CD4-positive, alpha-beta T cell treated with Interleukin-4 for 4 hours (primary cell): ENCODE measurements around the gene HOXD12.

Experiments
- DNase-seq: peaks from one replicate; pipeline ENCODE4 v3.0.0-alpha.2; 2020

HOXD12 gene

DNA sequence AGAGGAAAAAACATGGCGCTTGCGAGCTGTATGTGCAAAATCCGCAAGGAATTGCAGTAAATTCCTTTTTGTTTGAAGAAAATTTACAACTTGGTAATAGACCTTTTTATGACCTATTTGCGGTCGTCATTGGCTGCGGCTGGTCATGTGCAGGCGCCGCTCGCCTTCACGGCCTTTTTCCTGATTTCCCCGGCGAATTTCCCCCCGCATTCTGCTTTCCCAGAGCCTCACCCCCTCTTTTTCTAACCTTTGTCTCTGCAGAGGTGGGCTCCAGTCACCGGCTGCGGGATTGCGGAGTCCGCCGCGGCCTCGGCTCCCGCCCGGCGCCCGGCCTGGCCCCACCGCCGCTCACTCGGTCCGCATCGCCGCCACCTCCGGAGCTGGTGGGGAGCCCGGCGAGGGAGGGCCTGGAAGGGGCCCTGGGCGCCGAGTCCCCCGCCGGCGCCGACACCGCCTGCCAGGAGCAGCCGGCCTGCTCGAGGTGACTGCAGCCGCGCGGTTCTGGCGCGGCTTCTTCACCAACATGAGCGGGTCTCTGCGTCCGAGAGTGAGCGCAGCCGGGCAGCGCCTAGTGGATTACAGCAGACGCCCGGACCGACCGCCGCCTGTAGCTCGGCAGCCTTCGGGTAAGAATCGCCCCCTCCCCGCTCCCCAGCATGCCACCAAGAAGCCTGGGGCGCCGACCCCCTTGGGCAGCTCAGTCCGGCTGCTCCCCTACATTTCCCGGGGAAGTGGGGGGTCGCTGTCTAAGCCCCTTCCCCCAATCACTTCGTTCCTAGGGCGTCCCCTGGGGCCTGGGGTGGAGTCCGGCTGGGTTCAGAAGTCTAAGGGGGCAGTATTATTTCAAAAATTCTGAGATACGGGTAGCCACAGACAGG is 37.0 kb downstream of the HOXD12 start:
- DNase-seq = no peak

DNA sequence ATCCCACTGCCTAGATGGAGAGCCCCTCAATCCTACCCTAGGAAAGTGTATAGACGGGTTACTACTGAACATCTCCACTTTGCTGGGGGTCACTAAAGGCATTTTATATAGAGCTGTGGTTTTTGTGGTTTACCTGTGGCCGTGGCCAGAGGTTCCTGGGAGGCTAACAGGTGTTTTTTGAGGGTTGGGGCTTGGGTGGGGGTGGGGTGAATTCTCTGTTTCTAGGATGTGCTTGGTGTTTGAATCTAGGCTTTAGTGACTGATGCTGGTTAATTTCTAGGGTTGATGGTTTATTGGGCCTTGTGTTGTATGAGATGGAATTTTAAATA is 37.6 kb downstream of the HOXD12 start:
- no peak for DNase-seq

DNA sequence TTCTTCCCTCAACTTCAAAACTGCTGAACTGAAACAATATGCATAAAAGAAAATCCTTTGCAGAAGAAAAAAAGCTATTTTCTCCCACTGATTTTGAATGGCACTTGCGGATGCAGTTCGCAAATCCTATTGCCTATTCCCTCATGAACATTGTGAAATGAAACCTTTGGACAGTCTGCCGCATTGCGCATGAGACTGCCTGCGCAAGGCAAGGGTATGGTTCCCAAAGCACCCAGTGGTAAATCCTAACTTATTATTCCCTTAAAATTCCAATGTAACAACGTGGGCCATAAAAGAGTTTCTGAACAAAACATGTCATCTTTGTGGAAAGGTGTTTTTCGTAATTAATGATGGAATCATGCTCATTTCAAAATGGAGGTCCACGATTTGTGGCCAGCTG is 38.3 kb downstream of the HOXD12 start:
- DNase-seq = no peak

DNA sequence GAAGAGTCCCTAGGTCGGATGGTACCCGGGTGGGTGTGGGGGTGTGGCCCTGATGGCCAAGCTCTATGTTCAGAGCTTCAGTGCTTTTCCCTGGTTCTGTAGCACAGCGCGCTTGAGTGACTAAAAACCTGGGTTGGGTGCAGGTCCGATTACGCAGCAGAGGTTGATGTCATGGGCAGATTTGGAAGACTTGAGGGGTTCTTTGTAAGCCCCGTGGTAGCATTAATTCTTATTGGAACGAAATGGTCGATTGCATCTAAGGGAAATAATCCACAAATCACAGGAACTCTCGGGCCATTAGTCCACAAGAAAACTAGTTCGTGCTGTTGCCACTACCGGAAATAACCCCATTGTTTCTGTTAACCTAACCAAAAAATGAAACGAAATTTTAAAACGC is 38.9 kb downstream of the HOXD12 start:
- no peak for DNase-seq

DNA sequence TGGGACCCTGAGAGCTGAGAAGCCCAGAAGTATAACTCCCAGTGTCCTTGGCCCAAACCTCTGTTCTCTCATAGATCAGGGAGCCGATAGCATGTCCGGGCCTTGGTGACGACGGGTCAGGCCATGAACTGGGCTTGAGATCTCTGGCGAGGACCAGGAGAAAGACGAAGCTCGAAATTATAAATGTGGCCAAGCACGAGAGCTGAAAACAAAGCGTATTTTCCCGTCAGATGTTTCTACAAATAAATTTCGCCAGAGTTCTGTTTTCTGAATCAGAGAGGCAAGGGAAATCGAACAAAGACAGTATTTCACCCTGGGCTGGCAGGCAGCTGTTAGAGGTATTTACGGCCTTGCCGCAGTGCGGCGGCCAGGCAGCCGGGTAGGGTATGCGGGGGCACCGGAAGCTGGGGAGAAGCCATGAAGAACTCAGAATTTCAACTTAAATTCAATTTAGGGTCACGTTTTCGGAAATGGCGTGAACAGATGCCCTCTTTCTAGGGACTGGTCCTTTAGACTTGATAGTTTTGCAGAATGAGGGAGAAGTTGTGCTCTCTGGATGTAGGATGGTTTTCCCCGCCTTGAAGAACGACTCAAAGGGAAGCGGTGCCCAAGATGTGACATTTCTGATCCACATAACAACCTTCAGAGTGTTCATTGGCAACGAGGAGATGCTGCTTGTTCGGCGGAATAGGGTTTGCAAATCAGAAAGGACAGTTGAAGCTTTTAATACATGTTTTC is 39.5 kb downstream of the HOXD12 start:
- DNase-seq = no peak

DNA sequence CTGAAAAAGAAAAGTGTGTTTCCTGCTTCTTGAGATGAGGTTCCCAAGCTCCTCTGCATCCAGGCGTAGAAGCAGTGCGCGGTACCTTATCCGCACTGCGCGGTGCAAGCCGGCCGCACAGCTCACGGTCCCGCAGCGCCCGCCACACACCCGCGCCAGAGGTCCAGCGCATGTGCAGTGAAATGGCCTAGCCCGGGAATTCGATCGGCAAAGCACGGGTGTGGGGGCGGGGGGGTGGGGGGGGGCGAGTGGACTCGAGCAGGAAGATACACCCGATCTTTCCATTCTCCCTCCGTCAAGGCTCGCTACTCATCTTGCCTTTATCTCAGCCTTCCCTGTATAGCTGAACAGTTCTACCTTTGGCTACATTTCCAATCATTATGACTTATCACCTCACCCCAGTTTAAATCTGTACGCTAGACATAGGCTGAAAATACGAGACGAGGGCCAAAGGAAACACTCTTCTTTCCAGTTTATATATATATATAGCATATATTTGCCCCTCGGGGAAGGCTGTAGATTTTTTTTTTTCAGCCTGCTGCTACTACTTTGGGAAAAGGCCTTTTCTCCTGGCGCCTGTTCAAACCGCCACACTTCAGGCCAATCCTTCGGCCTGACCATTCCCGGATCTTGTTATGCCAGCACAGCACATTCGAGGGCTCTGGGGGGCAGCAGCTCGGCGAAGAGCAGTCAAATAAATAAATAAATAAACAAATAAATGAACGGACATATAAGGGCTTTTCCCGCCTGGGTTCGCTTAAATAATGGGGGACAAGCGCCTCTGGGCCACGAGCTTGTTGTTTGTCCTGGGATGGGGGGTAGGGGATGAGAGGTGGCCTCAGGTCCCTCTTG is 40.3 kb downstream of the HOXD12 start:
- no peak for DNase-seq

DNA sequence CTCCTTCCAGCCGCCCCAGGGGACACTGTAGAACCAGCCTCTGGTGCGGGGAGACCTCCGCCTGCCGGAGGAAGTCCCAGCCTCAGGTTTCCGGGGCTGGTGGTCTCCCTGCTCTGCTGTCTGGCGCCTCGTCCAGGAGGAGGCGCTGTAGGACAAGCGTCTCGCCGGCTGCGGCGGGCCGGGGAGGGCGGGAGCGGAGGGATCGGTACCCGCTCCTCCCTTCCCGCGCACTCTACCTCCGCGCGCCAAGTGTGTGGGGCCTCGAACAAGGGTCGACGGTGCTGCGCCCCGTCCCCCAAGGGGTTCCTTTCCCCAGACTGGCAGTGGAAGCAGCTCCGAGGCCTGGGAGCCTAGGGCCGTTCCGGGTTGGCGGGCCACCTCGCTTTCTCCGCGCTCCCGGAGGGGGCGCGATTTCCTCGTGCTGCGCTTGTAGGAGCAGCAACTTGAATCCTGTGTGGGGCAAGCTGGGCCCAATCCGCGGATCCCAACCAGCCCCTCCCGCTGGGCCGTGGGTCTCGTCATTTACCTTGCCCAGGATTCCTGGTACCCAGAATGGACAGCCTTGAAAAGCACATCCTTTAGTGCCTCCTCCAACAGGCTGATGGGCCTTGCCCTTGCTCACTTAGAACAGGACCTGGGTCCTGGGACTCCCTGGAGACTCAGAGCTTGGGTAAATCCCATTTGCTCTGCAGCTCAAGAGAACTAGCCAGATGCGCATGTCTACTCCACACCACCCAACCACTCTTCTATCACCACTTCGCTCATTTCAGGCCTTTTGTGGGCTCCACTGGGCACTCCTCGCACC is 41.1 kb downstream of the HOXD12 start:
- DNase-seq = peak; percentile 31

DNA sequence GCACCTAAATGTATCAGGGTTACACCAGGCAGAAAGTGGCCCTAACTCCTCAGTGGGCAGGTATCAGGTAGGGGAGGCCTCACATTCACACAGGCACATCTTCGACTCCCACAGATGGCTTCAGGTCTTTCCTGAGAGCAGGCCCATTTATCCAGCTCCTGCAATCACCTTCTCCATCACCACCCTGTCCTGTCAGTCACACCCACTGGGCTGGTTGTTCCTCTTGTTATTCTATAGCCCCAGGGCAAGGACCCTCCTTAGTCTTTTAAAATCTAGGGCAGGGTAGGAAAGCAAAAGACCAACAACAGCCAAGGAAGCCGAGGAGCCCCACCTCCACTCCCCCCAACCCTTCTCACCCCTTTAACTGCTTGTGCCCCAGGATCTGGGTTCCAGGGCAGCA is 42.7 kb downstream of the HOXD12 start:
- DNase-seq = no peak

DNA sequence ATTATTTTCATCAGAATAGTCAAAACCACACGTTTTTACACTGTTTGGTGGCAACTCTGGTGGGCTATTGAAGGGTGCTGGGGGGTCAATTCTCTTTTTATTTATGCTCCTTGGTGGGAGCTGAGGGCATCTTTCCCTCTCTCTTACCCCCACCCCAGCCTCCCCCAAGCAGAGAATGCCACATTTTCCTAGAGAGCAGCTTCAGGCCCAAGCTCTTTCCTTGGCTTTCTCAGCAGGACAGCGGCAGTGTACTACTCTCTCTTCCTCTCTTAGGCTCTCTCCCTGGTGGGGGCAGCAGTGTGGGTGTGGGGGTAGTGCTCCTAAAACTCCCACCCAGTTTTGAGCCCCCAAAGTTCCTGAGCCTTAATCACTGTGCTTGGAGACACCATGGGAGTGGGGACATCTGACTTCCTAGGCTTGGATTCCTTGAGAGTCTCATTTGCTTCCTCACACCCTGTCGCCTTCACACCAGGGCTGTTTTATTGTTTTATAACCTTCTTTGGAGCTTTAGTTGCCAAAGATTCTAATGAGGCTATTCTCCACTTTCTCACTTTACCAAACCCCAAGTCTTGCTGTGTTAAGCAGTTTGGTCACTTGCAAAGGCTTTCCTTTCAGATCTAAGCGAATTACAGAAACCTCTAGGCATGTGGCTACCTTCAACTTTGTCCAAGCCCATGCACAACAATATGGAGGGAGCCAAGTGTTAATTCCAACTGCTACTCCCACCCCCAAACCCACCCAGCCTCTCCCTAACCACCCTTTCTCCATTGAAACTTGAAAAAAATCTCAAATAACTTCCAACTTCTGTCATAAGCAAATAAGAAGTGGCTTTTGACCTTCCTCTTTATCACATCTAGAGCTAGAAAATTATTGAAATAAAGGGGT is 45.7 kb downstream of the HOXD12 start:
- DNase-seq = no peak

DNA sequence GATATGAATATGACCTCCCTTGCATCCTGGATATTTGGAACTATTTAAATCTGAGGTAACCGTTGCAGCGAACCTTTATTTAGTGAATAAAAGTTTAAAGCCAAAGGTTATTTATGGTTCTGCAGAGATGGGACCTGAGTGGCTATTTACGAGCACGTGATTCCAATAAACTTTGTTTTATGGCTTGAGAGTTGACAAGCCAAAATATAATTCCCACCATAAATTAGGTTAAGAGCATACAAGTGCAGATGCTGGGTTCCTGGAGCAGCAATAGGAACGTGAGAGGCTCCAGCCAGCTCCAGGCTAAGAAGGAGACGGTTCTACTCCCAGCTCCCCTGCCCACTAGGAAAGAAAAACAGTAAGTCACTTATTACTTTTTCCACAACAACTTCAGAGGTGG is 46.5 kb downstream of the HOXD12 start:
- no peak for DNase-seq

DNA sequence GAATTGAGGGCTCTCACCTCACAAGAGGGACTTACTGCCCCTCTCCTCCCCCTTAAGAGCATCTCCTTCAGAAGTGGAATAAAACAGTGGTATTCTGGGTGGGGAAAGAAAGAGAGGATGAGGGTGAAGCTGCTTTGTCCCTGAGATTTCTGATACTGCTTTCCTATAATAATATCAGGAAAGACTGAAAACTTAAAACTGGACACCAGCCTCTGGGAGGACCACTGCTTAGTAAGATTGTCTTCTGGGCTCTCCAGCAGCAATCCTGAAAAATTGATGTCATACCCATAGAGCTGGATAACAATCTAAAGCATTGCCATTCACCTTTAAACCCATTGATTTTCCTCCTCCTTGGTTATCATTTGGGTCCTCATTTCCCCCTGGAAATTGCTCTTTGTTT is 47.0 kb downstream of the HOXD12 start:
- no peak for DNase-seq

DNA sequence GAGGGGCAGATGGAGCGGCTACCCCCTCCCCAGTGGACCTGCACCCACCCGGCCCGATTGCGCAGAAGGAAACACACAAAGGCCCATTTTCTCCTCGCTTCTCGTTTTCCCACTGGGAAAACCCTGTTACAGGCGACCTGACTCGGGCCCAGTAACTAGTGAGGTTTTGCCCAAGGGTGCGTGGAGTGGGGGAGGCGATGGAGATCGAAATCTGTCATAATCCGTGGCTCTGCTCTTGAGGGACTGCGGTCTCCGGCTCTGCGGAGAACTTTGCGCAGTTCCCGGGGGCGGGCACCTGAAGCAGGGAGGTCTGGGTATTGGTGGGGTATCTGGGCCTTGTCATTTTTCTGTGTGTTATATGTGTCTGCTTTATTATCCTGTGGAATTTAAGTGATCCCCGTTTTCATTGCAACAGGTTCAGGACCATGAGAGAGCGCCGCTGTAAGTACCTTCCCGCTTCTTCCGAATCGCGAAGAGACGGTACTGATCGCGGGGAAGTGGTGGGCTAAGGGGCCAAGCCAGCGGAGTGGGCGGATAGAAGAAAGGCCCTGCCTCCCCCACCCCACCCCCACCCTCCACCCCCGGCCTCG is 47.7 kb downstream of the HOXD12 start:
- DNase-seq = no peak

DNA sequence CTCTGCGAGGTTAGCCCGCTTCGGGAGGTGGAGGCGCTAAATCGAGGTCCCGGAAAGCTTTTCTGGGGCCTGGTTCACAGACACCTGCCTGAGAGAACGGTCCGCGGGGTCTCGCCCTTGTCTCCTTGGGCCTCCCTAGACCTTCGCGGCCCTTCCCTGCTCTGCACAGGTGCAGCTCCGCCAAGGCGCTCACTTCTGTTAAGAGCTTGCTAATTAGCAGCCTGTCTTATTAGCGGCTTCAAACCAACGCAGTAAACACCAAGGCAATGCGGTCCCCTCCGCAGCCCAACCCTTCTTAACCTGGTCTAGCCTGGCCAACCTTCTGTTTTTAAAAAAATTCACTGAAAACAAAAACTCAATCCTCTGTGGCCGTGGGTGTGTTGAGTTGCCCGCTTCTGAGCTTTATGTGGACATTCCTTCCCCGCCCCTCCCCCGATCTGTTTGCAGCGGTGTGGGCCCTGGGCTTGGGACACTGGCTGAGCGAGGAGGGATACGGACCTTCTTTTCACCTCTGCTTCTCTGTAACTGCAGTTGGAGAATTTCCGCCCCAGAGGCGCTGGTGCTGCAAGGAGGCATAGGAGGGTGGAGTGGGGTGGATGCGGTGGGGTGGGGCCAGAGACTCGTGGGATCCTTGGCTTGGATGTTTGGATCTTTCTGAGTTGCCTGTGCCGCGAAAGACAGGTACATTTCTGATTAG is 48.4 kb downstream of the HOXD12 start:
- no peak for DNase-seq

DNA sequence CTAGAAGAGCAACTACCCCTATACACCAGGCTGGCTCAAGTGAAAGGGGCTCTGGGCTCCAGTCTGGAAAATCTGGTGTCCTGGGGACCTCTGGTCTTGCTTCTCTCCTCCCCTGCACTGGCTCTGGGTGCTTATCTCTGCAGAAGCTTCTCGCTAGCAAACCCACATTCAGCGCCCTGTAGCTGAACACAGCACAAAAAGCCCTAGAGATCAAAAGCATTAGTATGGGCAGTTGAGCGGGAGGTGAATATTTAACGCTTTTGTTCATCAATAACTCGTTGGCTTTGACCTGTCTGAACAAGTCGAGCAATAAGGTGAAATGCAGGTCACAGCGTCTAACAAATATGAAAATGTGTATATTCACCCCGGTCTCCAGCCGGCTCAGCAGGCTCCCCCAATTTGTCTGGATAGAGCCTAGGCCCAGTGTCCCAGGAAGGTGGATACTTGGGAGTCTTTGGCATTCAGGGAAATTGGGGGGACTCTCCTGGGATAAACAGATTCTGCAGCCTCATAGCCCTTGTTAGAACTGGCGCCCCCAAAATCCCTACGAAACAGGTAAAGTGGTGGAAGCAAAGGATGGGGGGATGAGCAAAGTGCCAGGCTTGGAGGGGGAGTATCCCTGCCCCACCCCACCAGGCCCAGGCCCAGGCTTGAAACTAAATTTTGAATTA is 49.3 kb downstream of the HOXD12 start:
- no peak for DNase-seq

DNA sequence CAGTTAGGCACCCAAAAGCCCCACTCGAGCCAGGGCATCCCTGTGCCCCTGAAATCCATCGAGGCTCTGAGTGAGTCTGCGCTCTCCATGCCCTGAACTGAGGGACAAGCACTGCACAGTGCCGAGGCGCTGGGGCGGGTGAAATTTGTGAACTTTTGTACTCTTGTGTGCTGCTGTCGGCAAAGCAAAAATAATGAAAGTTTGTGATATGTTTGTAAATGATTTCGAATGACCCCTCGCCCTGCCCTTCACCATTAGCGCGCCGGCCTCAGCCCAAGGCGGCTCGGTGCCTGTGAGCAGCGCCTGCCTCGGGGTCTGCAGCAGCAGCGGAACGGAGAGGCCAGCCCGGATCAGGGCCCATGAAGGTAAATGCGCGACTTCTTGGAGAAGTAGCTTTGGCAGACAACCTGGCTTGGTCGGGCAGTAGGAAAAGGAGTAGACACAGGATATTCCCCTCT is 49.9 kb downstream of the HOXD12 start:
- no peak for DNase-seq

DNA sequence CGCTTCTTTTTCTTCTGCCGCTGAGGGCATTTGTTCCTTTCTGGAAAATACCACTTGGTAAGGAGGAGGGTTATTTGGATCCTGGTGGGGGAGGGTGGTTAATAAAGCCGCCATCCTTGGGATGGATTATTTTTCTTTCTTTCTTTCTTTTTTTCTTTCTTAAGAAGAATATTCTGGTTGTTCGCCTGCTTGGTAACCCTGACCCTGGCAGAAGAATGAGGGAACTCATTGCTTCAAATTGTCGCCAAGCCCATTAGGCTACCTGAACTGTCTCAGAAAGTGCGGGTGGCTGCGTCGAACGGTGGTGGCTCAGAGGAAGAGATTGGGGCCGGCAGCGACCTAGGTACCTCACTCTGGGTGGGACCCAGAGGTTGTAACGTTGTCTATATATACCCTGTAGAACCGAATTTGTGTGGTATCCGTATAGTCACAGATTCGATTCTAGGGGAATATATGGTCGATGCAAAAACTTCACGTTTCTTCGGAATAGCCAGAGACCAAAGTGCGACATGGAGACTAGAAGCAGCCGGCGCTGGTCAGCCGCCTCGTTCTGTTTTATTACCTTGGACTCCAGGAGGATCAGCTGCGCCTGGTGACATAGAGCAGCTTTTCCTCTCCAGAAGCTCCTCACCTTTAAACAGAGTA is 50.5 kb downstream of the HOXD12 start:
- DNase-seq = no peak

DNA sequence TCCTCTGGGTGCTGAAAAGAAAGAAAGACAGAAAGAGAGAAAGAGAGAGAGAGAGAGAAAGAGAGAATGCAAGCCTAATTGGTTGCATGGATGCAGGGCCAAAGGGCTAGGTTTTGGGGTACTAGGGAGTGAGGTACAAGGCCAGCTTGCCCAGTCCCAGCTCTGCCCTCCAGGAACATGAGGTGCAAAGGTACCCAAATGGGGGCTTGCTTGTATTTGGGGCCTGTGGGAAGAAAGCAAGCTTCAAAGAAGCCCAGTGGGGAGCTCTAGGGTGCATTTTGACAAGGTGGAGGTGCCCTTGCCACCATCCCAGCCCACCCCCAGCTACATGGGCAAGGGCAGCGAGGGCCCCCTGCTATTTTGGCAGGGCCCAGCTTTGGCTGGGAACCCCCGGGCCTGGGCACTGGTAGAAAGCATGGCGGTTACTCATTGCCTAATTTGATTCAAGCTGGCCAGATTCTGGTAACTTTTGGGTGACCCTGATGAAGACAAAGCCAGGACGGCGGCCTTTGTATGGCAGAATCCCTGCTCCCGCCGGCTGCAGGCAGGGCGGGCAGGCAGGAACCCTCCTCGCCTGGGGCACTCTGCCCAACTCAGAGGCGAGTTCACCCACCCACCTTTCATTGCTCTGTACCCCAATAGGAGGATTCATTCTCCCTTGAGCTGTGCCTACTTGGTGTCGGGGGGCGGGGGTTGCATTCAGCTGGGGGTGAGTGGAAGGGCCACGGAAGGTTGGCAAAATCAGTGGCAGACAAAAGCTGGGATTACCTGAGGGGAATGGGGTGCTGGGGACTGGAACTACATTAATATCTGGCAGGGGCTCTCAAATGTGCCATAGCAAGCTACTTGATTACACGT is 51.2 kb downstream of the HOXD12 start:
- no peak for DNase-seq
